K562 (cell line): Measurements from ENCODE around the gene PIGV. TPM values are rescaled to one million over a fixed set of nuclear protein-coding genes. Genes with fewer than 3 reads are reported as not detected.

Source experiments
- ATAC-seq: fragments of 200-7000 bp; cut with Tn5 transposase; 3 replicates; pipeline ENCODE4 v1.9.1; 2020; ENCODE audit warnings: moderate library complexity
- BruUV-seq: library from RNA; stranded (reverse); fragments of 400-500 nt; replicated peaks from 2 replicates; lab custom pipeline; 2021; lab: Mats Ljungman, UMichigan
- CTCF ChIA-PET: fragments of 300-600 bp; formaldehyde crosslinking; extraction: SDS; loops from one replicate; lab custom pipeline; 2021; ENCODE audit warnings: low intra/inter-chr PET ratio; lab: Yijun Ruan, JAX
- POLR2A ChIA-PET: fragments of 300-600, 350-650 bp; sonication (Branson Sonifier 250); formaldehyde crosslinking; extraction: SDS; loops from one replicate; lab custom pipeline; 2021; ENCODE audit warnings: antibody characterized with exemption, inconsistent platforms; lab: Yijun Ruan, JAX
- DNase-seq, 4 experiments: peaks; one replicate each; pipeline versions ENCODE4 v3.0.0 to v3.0.0-alpha.2; 2011 to 2018; ENCODE audit warnings: low spot score in 3 of 4, mixed read lengths in 3 of 4; ENCODE audit errors: extremely low read depth in 1 of 4
- FAIRE-seq: peaks from 2 replicates; lab custom pipeline; 2011; peaks lifted over from hg19 to GRCh38; lab: Jason Lieb, UNC
- H2AFZ ChIP-seq: 2 replicates; pipeline ENCODE4 v1.6.0; 2011; ENCODE audit warnings: low read depth, low read length, control low read depth, inconsistent platforms
- H3K27ac ChIP-seq: fragments of 200-600 bp; 3 replicates; pipeline ENCODE4 v1.8.0; 2011; ENCODE audit warnings: low read depth, mild to moderate bottlenecking, control low read depth, inconsistent platforms, low read length, moderate library complexity, mixed read lengths; ENCODE audit errors: extremely low read depth
- H3K27me3 ChIP-seq, 2 experiments: fragments of 300-600 bp in 1 of 2; 2 replicates in 1 of 2; 3 replicates in 1 of 2; pipeline versions ENCODE4 v1.6.0 to v1.8.0; 2011; ENCODE audit warnings: inconsistent platforms in 2 of 2, low read length in 2 of 2, mild to moderate bottlenecking in 1 of 2, mixed read lengths in 1 of 2, moderate library complexity in 1 of 2; ENCODE audit not compliant: control insufficient read depth in 2 of 2, insufficient read depth in 2 of 2
- H3K36me3 ChIP-seq: fragments of 300-600 bp; 3 replicates; pipeline ENCODE4 v1.8.0; 2011; ENCODE audit warnings: mild to moderate bottlenecking, low read length, inconsistent platforms; ENCODE audit not compliant: control insufficient read depth, insufficient read depth
- H3K4me1 ChIP-seq, 2 experiments: fragments of 200-600 bp in 1 of 2; replicated peaks in 1 of 2; 2 replicates in 1 of 2; 3 replicates in 1 of 2; pipeline versions ENCODE4 v1.5.1 to v1.8.0; 2011; ENCODE audit warnings: inconsistent platforms in 2 of 2, low read length in 2 of 2, mild to moderate bottlenecking in 1 of 2, mixed read lengths in 1 of 2, moderate library complexity in 1 of 2; ENCODE audit not compliant: control insufficient read depth in 2 of 2, insufficient read depth in 2 of 2
- H3K4me2 ChIP-seq: 2 replicates; pipeline ENCODE4 v1.6.1; 2011; ENCODE audit warnings: low read length, control low read depth, inconsistent platforms, mixed read lengths; ENCODE audit not compliant: insufficient read depth
- H3K4me3 ChIP-seq: fragments of 200-600 bp; sonication (generic), shearing (Covaris generic); 2 replicates; pipeline ENCODE4 v1.5.1; 2016; ENCODE audit warnings: control low read depth, inconsistent platforms
- H3K79me2 ChIP-seq: fragments of 200-600 bp; 3 replicates; pipeline ENCODE4 v1.8.0; 2011; ENCODE audit warnings: low read length, inconsistent platforms; ENCODE audit not compliant: control insufficient read depth, insufficient read depth
- H3K9ac ChIP-seq, 2 experiments: 2 replicates each; pipeline versions ENCODE4 v1.6.0 to v1.6.1; 2011; ENCODE audit warnings: low read depth in 2 of 2, low read length in 2 of 2, control low read depth in 1 of 2, inconsistent platforms in 1 of 2, mild to moderate bottlenecking in 1 of 2, mixed read lengths in 1 of 2; ENCODE audit not compliant: insufficient read depth in 1 of 2
- H3K9me1 ChIP-seq: one replicate; pipeline ENCODE4 v1.6.0; 2011; ENCODE audit warnings: inconsistent platforms, mild to moderate bottlenecking, low read length, moderate library complexity; ENCODE audit not compliant: control insufficient read depth, insufficient read depth
- H3K9me3 ChIP-seq: replicated peaks from 2 replicates; pipeline ENCODE4 v1.5.1; 2011; ENCODE audit warnings: low read depth, low read length, inconsistent platforms; ENCODE audit not compliant: control insufficient read depth, insufficient read depth
- H4K20me1 ChIP-seq: replicated peaks from 2 replicates; pipeline ENCODE4 v1.6.1; 2011; ENCODE audit warnings: low read length, inconsistent platforms, mixed read lengths; ENCODE audit not compliant: control insufficient read depth, insufficient read depth
- C11orf30 ChIP-seq: fragments of 450-650 bp; IDR thresholded peaks from 2 replicates; pipeline ENCODE4 v1.6.1; 2016; ENCODE audit warnings: low read depth, mild to moderate bottlenecking
- CLOCK ChIP-seq: fragments of 250-450 bp; sonication (Bioruptor Pico); IDR thresholded peaks from 2 replicates; pipeline ENCODE4 v1.4.0; 2020; ENCODE audit warnings: mild to moderate bottlenecking, moderate library complexity, borderline replicate concordance
- HDAC1 ChIP-seq, 2 experiments: fragments of 450-650 bp; IDR thresholded peaks; 2 replicates each; pipeline ENCODE4 v1.6.1; 2016 to 2017; ENCODE audit warnings: inconsistent platforms in 1 of 2, mild to moderate bottlenecking in 1 of 2, moderate library complexity in 1 of 2
- KDM1A ChIP-seq, 2 experiments: fragments of 450-650 bp; IDR thresholded peaks; 2 replicates each; pipeline ENCODE4 v1.6.1; 2016; ENCODE audit warnings: mild to moderate bottlenecking in 2 of 2
- MAFF ChIP-seq: IDR thresholded peaks from 2 replicates; pipeline ENCODE4 v1.6.1; 2012; ENCODE audit warnings: low read length, improper control_type of control experiment
- ZNF316 ChIP-seq: fragments of 450-650 bp; IDR thresholded peaks from 2 replicates; pipeline ENCODE4 v1.6.1; 2016
- ZNF717 ChIP-seq: fragments of 250-450 bp; sonication (Bioruptor Pico); IDR thresholded peaks from 2 replicates; pipeline ENCODE4 v1.5.0; 2021
- WGBS: fragments of 100-300 bp; shearing (Covaris generic); methylation state at CpG from one replicate; pipeline ENCODE4 v1.1.6; 2016; ENCODE audit warnings: low coverage, mixed read lengths; ENCODE audit not compliant: insufficient coverage; ENCODE audit errors: missing lambda C conversion rate; 5-methylcytosine and 5-hydroxymethylcytosine counted together
- in situ Hi-C: fragments of 300-500 bp; cut with MboI; formaldehyde crosslinking; loops from 4 replicates; pipeline ENCODE4 v1.15.0; 2018; ENCODE audit warnings: inconsistent platforms, mixed read lengths
- intact Hi-C: fragments of 100-400 bp; cut with micrococcal nuclease; formaldehyde crosslinking; loops from 2 replicates; pipeline ENCODE4 v1.14.2; 2022
- polyA plus RNA-seq, 8 experiments: library from polyadenylated mRNA; depleted of rRNA in 4 of 8; stranded (reverse) in 5 of 8; unstranded in 3 of 8; fragments of >200 nt; fragmentation: Nextera tagmentation in 2 of 8; fragmentation: Illumina TruSeq in 1 of 8; extraction: Ambion mirVana in 2 of 8; extraction: Trizol in 1 of 8; gene quantifications; 2 replicates each; pipeline versions ENCODE4 v1.2.1 to v1.2.3, GENCODE V29; 2011 to 2014; ENCODE audit warnings: inconsistent platforms in 1 of 8, missing spikeins in 1 of 8
- total RNA-seq, 7 experiments: library from RNA; depleted of rRNA in 6 of 7; stranded (reverse); fragments of >200 nt in 6 of 7; fragmentation: Illumina TruSeq in 2 of 7; extraction: Trizol in 2 of 7; gene quantifications; 2 replicates each; pipeline versions ENCODE4 v1.2.1 to v1.2.3, GENCODE V29; 2011 to 2021; ENCODE audit warnings: low replicate concordance in 1 of 7

PIGV gene
- total and polyA plus RNA-seq, 9 of the 15 experiments (the other 6 are each of a cell fraction or from before 2014, with no cell fraction given), result 8.4 to 21.8 (median 11.7) TPM

- TF ChIP-seq CLOCK (CRISPR knock-in tag), result no peak
Measured at GRCh38 chr1:26791626-26792025, 3.9 kb downstream of the PIGV start (continued).

GRCh38 chr1:26792924-26793323, 5.2 kb downstream of the PIGV start:
- WGBS, result 98% methylated on average over 2 of the region's 2 CpGs
- Histone ChIP-seq H3K79me2 (peaks cover 27% of the 10 kb centered on the region), H3K4me1 (peaks cover 25 to 57% of the 10 kb centered on the region in 2 experiments), H3K9me1 (no peaks in the 10 kb centered on the region), H3K27ac (no peak overlapping the region), H3K27me3 (no peaks in the 10 kb centered on the region), H2AFZ (no peak overlapping the region), H3K9ac (no peak overlapping the region), H3K4me3 (no peak overlapping the region), H3K9me3 (no peaks in the 10 kb centered on the region), H4K20me1 (no peaks in the 10 kb centered on the region), H3K4me2 (no peak overlapping the region), H3K36me3 (peaks cover 13% of the 10 kb centered on the region; the same call in 1 of the 3 replicates)
- TF ChIP-seq C11orf30 (peak; percentile 60), ZNF316 (peak; percentile 82), MAFF (0 out of 2 replicates have a peak, but pooled peaks have one; percentile 1), KDM1A (IDR thresholded peaks at IDR 0.05) (no peak), ZNF717 (CRISPR knock-in tag) (no peak), HDAC1 (IDR thresholded peaks at IDR 0.05) (no peak)
- CTCF ChIA-PET, result interaction anchor here (0.6 kb wide), 1 partner anchor 108 kb away, joined by 4 read pairs; no protein-coding TSS in a partner anchor
- DNase-seq (no peak), FAIRE-seq (no peak), ATAC-seq (no peak)
- intact Hi-C loops, result loop anchor here (5.0 kb wide), 1 partner anchor 84 kb away; no protein-coding TSS in a partner anchor
- in situ Hi-C loops, result no loop called here
- POLR2A ChIA-PET, result no interaction called here
- BruUV-seq, result no TSS peak
